ENCODE results near the gene PTCD1. TPM values are rescaled to one million over a fixed set of nuclear protein-coding genes. Genes with fewer than 3 reads are reported as not detected.

Gene PTCD1
- polyA plus RNA-seq (2012; ENCODE audit: insufficient read depth, insufficient read length) = 11.7 TPM

GRCh38 chr7:99438573-99439480, at the start of gene PTCD1, which contains the start of gene CPSF4:
TSS of gene PTCD1 (minus strand) at chr7:99438798. CDS start at chr7:99435242, 3,556 bp downstream.
TSS of gene CPSF4 (plus strand) at chr7:99438943. CDS start at chr7:99439083, 140 bp downstream.
- H3K4me3 ChIP-seq (ENCODE audit: low read length) = peak within 1 kb of the TSS; percentile 75
- peak; percentile 85 for DNase-seq (ENCODE audit: low read depth, low spot score)

- DNase-seq (ENCODE audit: low read depth, low spot score) = no peak
- no peak overlapping the region for H3K4me3 ChIP-seq (ENCODE audit: low read length)
Observed at GRCh38 chr7:99485094-99485493, 46.5 kb upstream of the PTCD1 start.

- no peak for DNase-seq (ENCODE audit: low read depth, low spot score)
Observed at GRCh38 chr7:99478464-99479440, 40.2 kb upstream of the PTCD1 start.

GRCh38 chr7:99476107-99476506, 37.5 kb upstream of the PTCD1 start:
- no peak overlapping the region for H3K4me3 ChIP-seq (ENCODE audit: low read length)
- no peak for DNase-seq (ENCODE audit: low read depth, low spot score)

More at GRCh38 chr7:99478464-99479440, 40.2 kb upstream of the PTCD1 start:
- H3K4me3 ChIP-seq (ENCODE audit: low read length) = no peak overlapping the region

GRCh38 chr7:99473315-99473596, 34.7 kb upstream of the PTCD1 start:
- peak overlapping the region; percentile 95 for H3K4me3 ChIP-seq (ENCODE audit: low read length)
- peak; percentile 72 for DNase-seq (ENCODE audit: low read depth, low spot score)

- H3K4me3 ChIP-seq (ENCODE audit: low read length) = peak within 1 kb of the TSS; percentile 95
- DNase-seq (ENCODE audit: low read depth, low spot score) = peak; percentile 94
Observed at GRCh38 chr7:99472561-99473314, 34.1 kb upstream of the PTCD1 start, which contains the start of gene ZNF789. TSS of gene ZNF789 (plus strand) at chr7:99472890. CDS start at chr7:99476457, 3,567 bp downstream.

GRCh38 chr7:99469381-99470065, 30.9 kb upstream of the PTCD1 start:
- no peak overlapping the region for H3K4me3 ChIP-seq (ENCODE audit: low read length)
- no peak for DNase-seq (ENCODE audit: low read depth, low spot score)

- no peak for DNase-seq (ENCODE audit: low read depth, low spot score)
- no peak overlapping the region for H3K4me3 ChIP-seq (ENCODE audit: low read length)
Observed at GRCh38 chr7:99468336-99468918, 29.8 kb upstream of the PTCD1 start.

GRCh38 chr7:99465421-99465768, 26.8 kb upstream of the PTCD1 start:
- peak overlapping the region; percentile 96 for H3K4me3 ChIP-seq (ENCODE audit: low read length)
- DNase-seq (ENCODE audit: low read depth, low spot score) = no peak

- H3K4me3 ChIP-seq (ENCODE audit: low read length) = no peak overlapping the region
- no peak for DNase-seq (ENCODE audit: low read depth, low spot score)
Observed at GRCh38 chr7:99461221-99461620, 22.6 kb upstream of the PTCD1 start.

GRCh38 chr7:99460651-99461050, 22.1 kb upstream of the PTCD1 start:
- H3K4me3 ChIP-seq (ENCODE audit: low read length) = no peak overlapping the region
- no peak for DNase-seq (ENCODE audit: low read depth, low spot score)

- DNase-seq (ENCODE audit: low read depth, low spot score) = peak; percentile 47
- no peak overlapping the region for H3K4me3 ChIP-seq (ENCODE audit: low read length)
Observed at GRCh38 chr7:99459087-99459486, 20.5 kb upstream of the PTCD1 start.

GRCh38 chr7:99457650-99458493, 19.3 kb upstream of the PTCD1 start:
- H3K4me3 ChIP-seq (ENCODE audit: low read length) = no peak overlapping the region
- DNase-seq (ENCODE audit: low read depth, low spot score) = no peak

- no peak overlapping the region for H3K4me3 ChIP-seq (ENCODE audit: low read length)
- DNase-seq (ENCODE audit: low read depth, low spot score) = no peak
Observed at GRCh38 chr7:99457050-99457649, 18.6 kb upstream of the PTCD1 start.

GRCh38 chr7:99456288-99456687, 17.7 kb upstream of the PTCD1 start:
- no peak overlapping the region for H3K4me3 ChIP-seq (ENCODE audit: low read length)
- no peak for DNase-seq (ENCODE audit: low read depth, low spot score)

- H3K4me3 ChIP-seq (ENCODE audit: low read length) = no peak overlapping the region
- no peak for DNase-seq (ENCODE audit: low read depth, low spot score)
Observed at GRCh38 chr7:99455874-99456273, 17.3 kb upstream of the PTCD1 start.

- no peak overlapping the region for H3K4me3 ChIP-seq (ENCODE audit: low read length)
- no peak for DNase-seq (ENCODE audit: low read depth, low spot score)
Observed at GRCh38 chr7:99453105-99453504, 14.5 kb upstream of the PTCD1 start.

All from Jurkat, Clone E6-1 (cell line).